ENCODE results near the gene DAAM2. TPM values are rescaled to one million over a fixed set of nuclear protein-coding genes. Genes with fewer than 3 reads are reported as not detected.

Gene DAAM2
- total and polyA plus RNA-seq, 2 of the 8 experiments (the other 6 are each of a cell fraction or from before 2014, with no cell fraction given), result 1.5 to 2.9 TPM

DNA sequence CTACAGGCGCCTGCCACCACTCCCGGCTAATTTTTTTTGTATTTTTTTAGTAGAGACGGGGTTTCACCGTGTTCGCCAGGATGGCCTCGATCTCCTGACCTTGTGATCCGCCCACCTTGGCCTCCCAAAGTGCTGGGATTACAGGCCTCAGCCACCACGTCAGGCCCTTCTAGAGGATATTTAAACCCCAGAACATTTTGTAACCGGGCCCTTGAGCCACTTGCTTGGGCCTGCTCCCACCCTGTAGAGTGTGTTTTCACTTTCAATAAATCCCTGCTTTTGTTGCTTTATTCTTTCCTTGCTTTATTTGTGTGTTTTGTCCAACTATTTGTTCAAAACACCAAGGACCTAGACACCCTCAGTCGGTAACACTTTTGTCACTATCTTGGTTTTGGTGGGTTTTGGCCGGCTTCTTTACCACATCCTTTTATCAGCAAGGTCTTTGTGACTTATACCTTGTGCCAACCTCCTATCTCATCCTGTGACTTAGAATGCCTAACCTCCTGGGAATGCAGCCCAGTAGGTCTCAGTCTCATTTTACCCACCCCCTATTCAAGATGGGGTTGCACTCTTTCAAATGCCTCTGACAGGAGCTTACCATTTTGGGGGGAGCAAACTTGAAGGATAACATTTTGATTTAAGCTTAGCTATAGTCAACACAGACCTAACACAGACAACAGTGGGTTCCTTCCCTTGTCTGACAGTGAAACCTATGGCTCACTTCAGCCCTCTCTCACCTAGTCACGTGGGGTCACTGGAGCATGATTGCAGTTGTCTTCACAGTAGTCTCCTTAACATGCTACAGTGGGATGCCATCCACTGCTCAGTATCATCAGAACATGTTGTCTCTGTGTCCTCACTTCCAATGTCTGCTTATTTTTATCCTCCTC lies 39.1 kb upstream of the DAAM2 start (continued):
- TF ChIP-seq TAF7 (optimal IDR thresholded peaks at IDR 0.05; ENCODE audit: borderline replicate concordance, low read depth, low read length) (no peak), FOSL1 (IDR thresholded peaks at IDR 0.05; ENCODE audit: insufficient read depth, low read depth, low read length) (no peak), SIRT6 (IDR thresholded peaks at IDR 0.05; ENCODE audit: low read length) (no peak), CHD2 (IDR thresholded peaks at IDR 0.05; ENCODE audit: low read length) (no peak), RBBP5 (IDR thresholded peaks at IDR 0.05; ENCODE audit: borderline replicate concordance, low read depth, low read length) (no peak), CBX8 (IDR thresholded peaks at IDR 0.05; ENCODE audit: borderline replicate concordance, low read depth, low read length) (no peak), KDM5A (IDR thresholded peaks at IDR 0.05; ENCODE audit: low read length) (no peak)
- TF ChIP-seq, protein P1, sequence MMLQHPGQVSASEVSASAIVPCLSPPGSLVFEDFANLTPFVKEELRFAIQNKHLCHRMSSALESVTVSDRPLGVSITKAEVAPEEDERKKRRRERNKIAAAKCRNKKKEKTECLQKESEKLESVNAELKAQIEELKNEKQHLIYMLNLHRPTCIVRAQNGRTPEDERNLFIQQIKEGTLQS (IDR thresholded peaks at IDR 0.05; ENCODE audit: insufficient read depth, low read depth, low read length), result no peak
